Epithelial cell of proximal tubule (primary cell): ENCODE data around the gene NBEA. TPM values are rescaled to one million over a fixed set of nuclear protein-coding genes. Genes with fewer than 3 reads are reported as not detected.
"Not testable (repeated sequence)": the region's sequence is repeated elsewhere in the genome, so short reads cannot be mapped to it uniquely, and the experiment has no call there.

Experiments
- DNase-seq: peaks from one replicate; pipeline ENCODE4 v3.0.0-alpha.2; 2011; ENCODE audit warnings: low read depth
- H3K4me3 ChIP-seq: 2 replicates; pipeline ENCODE4 v1.5.1; 2011; ENCODE audit warnings: low read depth, mild to moderate bottlenecking, low read length
- total RNA-seq: library from RNA; depleted of rRNA; stranded (reverse); fragments of >200 nt; gene quantifications from 2 replicates; pipeline ENCODE4 v1.2.3, GENCODE V29; 2015
- TF ChIP-seq, protein P1 (sequence below): conservative IDR thresholded peaks from 2 replicates; pipeline ENCODE4 v1.5.1; 2012; ENCODE audit warnings: low read depth, mild to moderate bottlenecking, low read length

The NBEA gene
- total RNA-seq, 1 donor from 2014 or later, result 2.7 TPM

DNA sequence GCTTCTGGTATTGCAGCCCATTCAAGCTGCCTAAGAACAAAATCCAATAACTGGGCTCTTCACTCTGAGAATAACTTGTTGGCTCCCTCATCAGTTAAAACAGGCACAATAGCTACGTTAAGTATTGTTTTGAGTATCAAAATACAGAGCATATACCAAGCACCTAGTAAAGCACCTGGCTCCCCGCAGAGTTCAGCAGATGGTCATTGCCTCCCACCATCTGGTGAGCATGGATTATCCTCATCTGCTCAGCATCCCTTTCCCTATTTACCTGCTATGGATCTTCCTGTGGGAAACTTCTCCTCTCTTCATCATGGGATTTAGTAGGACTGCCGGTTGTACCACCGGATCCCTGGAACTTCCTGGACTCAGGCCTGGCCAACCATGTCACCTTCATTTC is 733.6 kb downstream of the NBEA start:
- TF ChIP-seq, protein P1, sequence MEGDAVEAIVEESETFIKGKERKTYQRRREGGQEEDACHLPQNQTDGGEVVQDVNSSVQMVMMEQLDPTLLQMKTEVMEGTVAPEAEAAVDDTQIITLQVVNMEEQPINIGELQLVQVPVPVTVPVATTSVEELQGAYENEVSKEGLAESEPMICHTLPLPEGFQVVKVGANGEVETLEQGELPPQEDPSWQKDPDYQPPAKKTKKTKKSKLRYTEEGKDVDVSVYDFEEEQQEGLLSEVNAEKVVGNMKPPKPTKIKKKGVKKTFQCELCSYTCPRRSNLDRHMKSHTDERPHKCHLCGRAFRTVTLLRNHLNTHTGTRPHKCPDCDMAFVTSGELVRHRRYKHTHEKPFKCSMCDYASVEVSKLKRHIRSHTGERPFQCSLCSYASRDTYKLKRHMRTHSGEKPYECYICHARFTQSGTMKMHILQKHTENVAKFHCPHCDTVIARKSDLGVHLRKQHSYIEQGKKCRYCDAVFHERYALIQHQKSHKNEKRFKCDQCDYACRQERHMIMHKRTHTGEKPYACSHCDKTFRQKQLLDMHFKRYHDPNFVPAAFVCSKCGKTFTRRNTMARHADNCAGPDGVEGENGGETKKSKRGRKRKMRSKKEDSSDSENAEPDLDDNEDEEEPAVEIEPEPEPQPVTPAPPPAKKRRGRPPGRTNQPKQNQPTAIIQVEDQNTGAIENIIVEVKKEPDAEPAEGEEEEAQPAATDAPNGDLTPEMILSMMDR, result no peak

DNA sequence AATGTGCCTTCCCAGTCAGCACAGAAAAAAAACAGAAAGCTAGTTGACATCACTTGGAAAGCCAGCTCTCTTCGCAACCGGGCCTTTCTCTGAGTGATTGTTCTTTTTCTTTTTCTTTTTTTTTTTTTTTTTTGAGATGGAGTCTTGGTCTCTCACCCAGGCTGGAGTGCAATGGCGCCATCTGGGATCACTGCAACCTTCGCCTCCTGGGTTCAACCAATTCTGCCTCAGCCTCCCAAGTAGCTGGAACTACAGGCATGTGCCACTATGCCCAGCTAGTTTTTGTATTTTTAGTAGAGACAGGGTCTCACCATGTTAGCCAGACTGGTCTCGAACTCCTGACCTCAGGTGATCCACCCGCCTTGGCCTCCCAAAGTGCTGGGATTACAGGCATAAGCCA is 735.8 kb downstream of the NBEA start:
- DNase-seq, H3K4me3 ChIP-seq: not testable (repeated sequence)

More for the DNA sequence above, 733.6 kb downstream of the NBEA start:
- DNase-seq, result no peak
- no peak overlapping the region for H3K4me3 ChIP-seq

DNA sequence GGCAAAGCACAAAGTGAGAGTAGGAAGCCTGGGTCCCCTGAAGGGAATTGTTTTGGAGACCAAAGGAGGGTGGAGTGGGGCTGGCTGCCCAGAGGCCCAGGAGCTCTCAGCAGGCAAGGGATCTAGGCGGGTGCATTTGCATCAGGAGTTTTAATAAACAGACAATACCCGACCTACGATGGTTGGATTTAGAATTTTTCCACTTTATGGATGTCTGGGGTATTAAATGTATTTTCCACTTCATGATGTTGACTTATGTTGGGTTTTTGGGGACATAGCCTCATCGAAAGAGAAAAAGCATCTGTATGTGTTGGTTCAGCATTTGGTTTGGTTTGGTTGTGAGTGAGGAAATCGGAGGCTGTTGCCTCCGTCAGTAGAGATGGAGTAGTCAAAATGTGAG is 739.6 kb downstream of the NBEA start:
- no peak for DNase-seq
- H3K4me3 ChIP-seq, result no peak overlapping the region
- TF ChIP-seq, protein P1, result no peak

DNA sequence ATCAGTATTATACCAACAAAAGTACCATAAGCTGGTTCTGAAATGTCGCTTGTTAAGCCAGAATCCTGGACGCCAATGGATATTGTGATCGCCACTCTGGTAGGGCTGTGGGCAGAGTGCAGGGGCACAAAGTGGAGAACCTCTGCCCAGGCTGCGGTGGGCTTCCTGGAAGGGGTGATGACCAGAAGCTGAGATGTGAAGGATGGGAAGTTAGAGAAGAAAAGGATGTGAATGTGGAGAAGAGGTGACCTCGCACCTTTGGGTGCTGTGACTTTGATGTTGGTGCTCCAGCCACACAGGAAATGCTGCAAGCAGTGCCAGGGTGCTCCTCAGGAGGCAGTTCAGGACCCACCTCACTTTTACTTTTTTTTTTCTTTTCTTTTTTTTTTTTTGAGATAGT is 742.4 kb downstream of the NBEA start:
- TF ChIP-seq, protein P1, result no peak
- no peak for DNase-seq
- no peak overlapping the region for H3K4me3 ChIP-seq

DNA sequence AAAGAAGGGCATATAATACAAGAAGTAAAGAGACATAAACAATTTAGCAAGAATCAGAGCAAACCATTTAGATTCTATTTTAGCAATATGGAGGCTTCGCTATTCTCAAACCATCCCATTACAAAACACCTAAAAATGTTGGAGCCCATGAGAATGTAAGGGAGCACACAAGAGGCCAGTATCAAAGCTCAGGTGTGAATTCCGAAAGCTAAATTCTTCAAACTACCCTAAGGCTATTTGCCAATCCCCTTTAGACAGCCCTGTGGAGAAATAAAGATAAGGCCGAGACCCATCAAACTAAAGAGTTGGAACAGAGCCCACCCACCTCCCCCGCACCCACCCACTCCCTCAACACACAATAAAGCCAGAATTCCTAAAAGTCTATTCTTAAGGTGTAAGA is 745.3 kb downstream of the NBEA start:
- no peak overlapping the region for H3K4me3 ChIP-seq
- TF ChIP-seq, protein P1, result no peak

DNA sequence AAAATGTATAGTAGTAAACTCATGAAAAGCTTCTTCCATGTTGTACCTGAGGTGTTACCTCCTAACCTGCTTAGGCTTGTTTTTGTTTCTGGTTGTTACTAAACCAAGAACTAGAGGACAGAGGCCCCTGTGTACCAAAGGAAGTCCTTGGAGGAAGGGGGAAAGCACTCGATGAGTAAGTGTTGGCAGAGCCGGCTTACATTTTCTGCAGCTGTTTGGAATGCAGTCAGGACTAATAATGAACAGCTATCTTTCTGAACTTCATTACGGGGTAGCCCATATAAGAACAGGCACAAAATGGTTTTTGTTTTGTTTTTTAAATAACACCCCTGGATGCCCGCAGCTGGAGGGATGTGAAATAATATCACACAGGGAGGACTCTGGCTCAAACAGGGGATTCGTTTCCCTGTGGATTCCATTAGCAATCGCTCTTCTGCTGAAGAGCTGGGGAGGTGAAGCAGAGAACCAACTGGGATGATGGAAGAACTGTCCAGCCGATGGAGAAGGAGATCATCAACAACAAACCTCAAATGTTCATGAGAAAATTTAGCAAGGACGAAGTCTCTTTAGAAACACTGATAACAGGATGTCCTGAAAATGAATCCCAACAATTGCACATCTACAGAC is 748.6 kb downstream of the NBEA start:
- TF ChIP-seq, protein P1, result no peak
- DNase-seq, result no peak
- H3K4me3 ChIP-seq, result no peak overlapping the region

More for the DNA sequence above, 745.3 kb downstream of the NBEA start:
- DNase-seq, result no peak

DNA sequence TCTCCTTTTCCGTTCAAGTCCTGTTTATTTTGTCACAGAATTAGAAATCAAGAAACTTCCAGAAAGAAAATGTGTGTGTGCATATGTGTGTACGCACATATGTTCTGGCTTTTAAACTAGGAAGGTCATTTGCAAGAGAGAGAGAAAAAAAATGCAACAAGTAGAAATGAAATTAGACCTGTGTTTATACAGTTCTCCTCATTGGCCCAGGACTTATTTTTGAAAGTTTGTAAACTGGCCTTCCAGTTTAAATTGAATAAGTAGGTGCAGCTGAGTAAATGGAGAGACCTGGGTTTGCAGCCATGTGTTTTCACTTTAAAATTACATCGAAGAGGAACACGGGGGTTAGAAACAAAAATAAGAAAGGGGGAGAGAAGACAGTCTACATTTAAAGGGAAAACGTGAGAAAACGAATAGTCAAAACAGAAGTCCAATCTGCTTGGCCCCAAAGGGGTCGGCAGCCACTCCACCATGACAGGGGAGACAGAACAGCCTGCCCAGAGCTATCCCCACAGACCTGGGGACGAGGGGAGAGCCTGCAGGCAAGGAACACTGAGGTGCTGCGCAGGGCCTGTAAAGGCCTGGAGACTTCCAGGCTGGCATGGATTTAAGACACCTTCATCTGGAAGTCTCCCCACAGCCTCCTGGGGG is 751.2 kb downstream of the NBEA start:
- no peak for DNase-seq
- TF ChIP-seq, protein P1, result no peak
- no peak overlapping the region for H3K4me3 ChIP-seq
